Right renal pelvis (tissue), 4 donors: ENCODE data around the gene FSTL4. TPM values are rescaled to one million over a fixed set of nuclear protein-coding genes. Genes with fewer than 3 reads are reported as not detected.
A peak's percentile ranks its signal among the peaks of the same experiment; 100 is the strongest.

Source experiments
- DNase-seq, 4 donors: peaks; one replicate each; pipeline ENCODE4 v3.0.0-alpha.2; 2013; ENCODE audit warnings: low read depth in 4 of 4, low spot score in 3 of 4, missing footprints in 1 of 4
- polyA plus RNA-seq, 4 donors: library from polyadenylated mRNA; unstranded; fragments of 120-200 nt; gene quantifications; one replicate each; pipeline ENCODE4 v1.2.1, GENCODE V29; 2013; ENCODE audit not compliant: insufficient read length in 4 of 4

The FSTL4 gene
- polyA plus RNA-seq, 4 donors, result 0.74 to 1.1 (median 0.86) TPM

GRCh38 chr5:133412661-133413060 lies 199.7 kb downstream of the FSTL4 start:
- DNase-seq, result no peak

GRCh38 chr5:133410335-133410828 lies 202.0 kb downstream of the FSTL4 start:
- no peak for DNase-seq

GRCh38 chr5:133409210-133409674 lies 203.1 kb downstream of the FSTL4 start:
- no peak for DNase-seq

- DNase-seq, result no peak
Observed at GRCh38 chr5:133408322-133408721, 204.0 kb downstream of the FSTL4 start.

GRCh38 chr5:133406977-133407632 lies 205.2 kb downstream of the FSTL4 start:
- peak in 2 of 4 donors; percentile 20 to 46 for DNase-seq

GRCh38 chr5:133406208-133406976 lies 205.9 kb downstream of the FSTL4 start:
- DNase-seq, result no peak

GRCh38 chr5:133405275-133406034 lies 206.9 kb downstream of the FSTL4 start:
- no peak for DNase-seq

GRCh38 chr5:133404724-133405123 lies 207.6 kb downstream of the FSTL4 start:
- DNase-seq, result no peak

GRCh38 chr5:133403741-133404364 lies 208.5 kb downstream of the FSTL4 start:
- DNase-seq, result no peak

- DNase-seq, result no peak
Observed at GRCh38 chr5:133402775-133403174, 209.6 kb downstream of the FSTL4 start.

GRCh38 chr5:133401731-133402347 lies 210.5 kb downstream of the FSTL4 start:
- no peak for DNase-seq

- DNase-seq, result no peak
Observed at GRCh38 chr5:133400831-133401351, 211.4 kb downstream of the FSTL4 start.

GRCh38 chr5:133400120-133400519 lies 212.2 kb downstream of the FSTL4 start:
- DNase-seq, result no peak

- DNase-seq, result no peak
Observed at GRCh38 chr5:133399247-133399891, 213.0 kb downstream of the FSTL4 start.

- no peak for DNase-seq
Observed at GRCh38 chr5:133398646-133399101, 213.7 kb downstream of the FSTL4 start.

GRCh38 chr5:133397990-133398645 lies 214.2 kb downstream of the FSTL4 start:
- no peak for DNase-seq

- no peak for DNase-seq
Observed at GRCh38 chr5:133397348-133397747, 215.0 kb downstream of the FSTL4 start.

GRCh38 chr5:133396814-133397213 lies 215.5 kb downstream of the FSTL4 start:
- no peak for DNase-seq
